WI38 (cell line): Measurements from ENCODE around the gene AGPAT3.
"Not testable (repeated sequence)": the region's sequence is repeated elsewhere in the genome, so short reads cannot be mapped to it uniquely, and the experiment has no call there.

Source experiments
- H3K4me3 ChIP-seq: 2 replicates; pipeline ENCODE4 v1.5.1; 2011; ENCODE audit warnings: low read depth, mild to moderate bottlenecking, control low read depth, low read length
- TF ChIP-seq, protein P1 (sequence below): IDR thresholded peaks from 2 replicates; pipeline ENCODE4 v1.5.1; 2012; ENCODE audit warnings: low read depth, mild to moderate bottlenecking, control low read depth, low read length

AGPAT3 gene

DNA sequence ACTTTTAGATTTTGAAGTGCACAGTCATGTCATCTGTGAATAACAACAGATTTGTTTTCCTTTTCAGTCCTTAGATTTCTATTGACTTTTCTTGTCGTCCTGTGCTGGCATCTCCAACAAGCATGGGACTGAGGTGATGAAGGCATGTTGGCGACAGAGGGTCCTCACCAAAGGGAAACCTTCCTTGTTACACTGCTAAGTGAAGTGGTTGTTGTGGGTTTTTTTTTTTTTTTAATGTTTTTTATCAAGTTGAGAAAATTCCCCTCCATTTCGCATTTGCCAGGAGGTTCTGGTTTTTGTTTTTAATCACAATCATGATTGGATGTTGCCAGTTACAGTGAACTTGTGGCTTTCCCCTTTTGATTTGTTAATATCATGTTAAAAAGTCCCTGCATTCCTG lies 24.0 kb downstream of the AGPAT3 start:
- TF ChIP-seq, protein P1, sequence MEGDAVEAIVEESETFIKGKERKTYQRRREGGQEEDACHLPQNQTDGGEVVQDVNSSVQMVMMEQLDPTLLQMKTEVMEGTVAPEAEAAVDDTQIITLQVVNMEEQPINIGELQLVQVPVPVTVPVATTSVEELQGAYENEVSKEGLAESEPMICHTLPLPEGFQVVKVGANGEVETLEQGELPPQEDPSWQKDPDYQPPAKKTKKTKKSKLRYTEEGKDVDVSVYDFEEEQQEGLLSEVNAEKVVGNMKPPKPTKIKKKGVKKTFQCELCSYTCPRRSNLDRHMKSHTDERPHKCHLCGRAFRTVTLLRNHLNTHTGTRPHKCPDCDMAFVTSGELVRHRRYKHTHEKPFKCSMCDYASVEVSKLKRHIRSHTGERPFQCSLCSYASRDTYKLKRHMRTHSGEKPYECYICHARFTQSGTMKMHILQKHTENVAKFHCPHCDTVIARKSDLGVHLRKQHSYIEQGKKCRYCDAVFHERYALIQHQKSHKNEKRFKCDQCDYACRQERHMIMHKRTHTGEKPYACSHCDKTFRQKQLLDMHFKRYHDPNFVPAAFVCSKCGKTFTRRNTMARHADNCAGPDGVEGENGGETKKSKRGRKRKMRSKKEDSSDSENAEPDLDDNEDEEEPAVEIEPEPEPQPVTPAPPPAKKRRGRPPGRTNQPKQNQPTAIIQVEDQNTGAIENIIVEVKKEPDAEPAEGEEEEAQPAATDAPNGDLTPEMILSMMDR = no peak
- H3K4me3 ChIP-seq = no peak overlapping the region

GRCh38 chr21:43890042-43890441 lies 25.0 kb downstream of the AGPAT3 start:
- TF ChIP-seq, protein P1 = no peak
- no peak overlapping the region for H3K4me3 ChIP-seq

DNA sequence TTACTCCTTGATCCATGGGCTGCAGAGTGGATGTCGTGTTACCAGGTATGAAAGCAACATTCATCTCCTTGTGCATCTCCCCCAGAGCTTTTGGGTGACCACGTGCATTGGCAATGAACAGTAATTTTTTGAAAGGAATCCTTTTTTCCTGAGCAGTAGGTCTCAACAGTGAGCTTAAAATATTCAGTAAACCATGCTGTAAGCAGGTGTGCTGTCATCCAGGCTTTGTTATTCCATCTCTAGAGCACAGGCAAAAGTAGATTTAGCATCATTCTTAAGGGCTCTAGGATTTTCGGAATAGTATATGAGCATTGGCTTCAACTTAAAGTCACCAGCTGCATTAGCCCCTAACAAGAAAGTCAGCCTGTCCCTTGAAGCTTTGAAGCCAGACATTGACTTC lies 27.3 kb downstream of the AGPAT3 start:
- TF ChIP-seq, protein P1 = no peak
- H3K4me3 ChIP-seq = no peak overlapping the region

DNA sequence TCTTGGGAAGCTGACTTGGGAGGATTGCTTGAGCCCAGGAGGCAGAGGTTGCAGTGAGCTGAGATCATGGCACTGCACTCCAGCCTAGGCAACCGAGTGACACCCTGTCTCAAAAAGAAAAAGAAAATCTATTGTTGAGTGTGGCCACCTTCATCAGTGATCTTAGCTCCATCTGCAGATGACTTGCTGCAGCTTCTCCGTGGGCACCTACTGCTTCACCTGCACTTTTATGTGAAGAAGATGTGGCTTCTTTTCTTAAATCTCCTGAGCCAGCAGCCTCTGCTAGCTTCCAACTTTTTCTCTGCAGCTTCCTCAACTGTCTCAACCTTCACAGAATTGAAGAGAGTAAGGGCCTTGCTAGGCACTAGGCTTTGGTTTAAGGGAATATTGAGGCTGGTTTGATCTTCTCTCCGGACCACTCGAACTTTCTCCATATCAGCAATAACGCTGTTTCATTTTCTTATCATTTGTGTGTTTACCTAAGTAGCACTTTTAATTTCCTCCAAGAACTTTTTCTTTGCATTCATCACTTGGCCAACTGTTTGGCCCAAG lies 28.0 kb downstream of the AGPAT3 start:
- no peak overlapping the region for H3K4me3 ChIP-seq
- TF ChIP-seq, protein P1 = no peak

GRCh38 chr21:43893536-43894205 lies 28.6 kb downstream of the AGPAT3 start:
- H3K4me3 ChIP-seq = no peak overlapping the region
- TF ChIP-seq, protein P1 = no peak

DNA sequence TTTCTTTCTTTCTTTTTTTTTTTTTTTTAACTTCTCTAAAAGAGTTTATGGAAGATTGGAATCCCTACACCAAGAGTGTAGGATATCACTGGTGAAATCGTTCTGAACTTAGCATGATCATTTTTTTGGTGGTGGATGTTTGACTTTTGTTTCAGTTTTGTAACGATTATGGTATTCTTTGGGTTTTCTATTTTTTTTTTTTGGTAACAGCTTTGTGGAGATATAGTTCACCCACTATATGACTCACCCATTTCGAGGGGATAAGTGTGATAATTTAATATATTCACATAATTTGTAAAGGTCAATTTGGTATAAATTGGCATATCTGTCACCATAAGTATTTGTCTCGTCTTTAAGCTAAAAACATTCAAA lies 29.2 kb downstream of the AGPAT3 start:
- no peak overlapping the region for H3K4me3 ChIP-seq
- TF ChIP-seq, protein P1 = no peak

GRCh38 chr21:43895196-43895595 lies 30.2 kb downstream of the AGPAT3 start:
- TF ChIP-seq, protein P1 = no peak
- no peak overlapping the region for H3K4me3 ChIP-seq

GRCh38 chr21:43896696-43897299 lies 31.8 kb downstream of the AGPAT3 start:
- not testable (repeated sequence) for H3K4me3 ChIP-seq
